ENCODE data around the gene CMTM7. TPM values are rescaled to one million over a fixed set of nuclear protein-coding genes. Genes with fewer than 3 reads are reported as not detected.

The CMTM7 gene
- 10 to 100 TPM; 31.5 to 35.2 TPM for total RNA-seq
- polyA plus RNA-seq (2013, experiment 1 of 2), result 72.6 TPM
- 63.4 TPM for polyA plus RNA-seq (2013, experiment 2 of 2)
- total RNA-seq, result 5.7 to 94.4 (median 35.2) reads per million in 172 experiments

GRCh38 chr3:32391643-32392535 lies at the start of gene CMTM7:
Gene CMTM7 (plus strand): TSS chr3:32391853. CDS start chr3:32391907, 54 bp downstream.
- H3K4me3 ChIP-seq (ENCODE audit: low read length), result peak within 1 kb of the TSS; percentile 92
- ATAC-seq (ENCODE audit: poor library complexity), result peak; percentile 54
- intact Hi-C loops (cut with DNase I, micrococcal nuclease), result loop anchor here in 1 of 2 experiments (2.0 kb wide), 1 partner anchor 65 kb away; no protein-coding TSS in a partner anchor
- Mint-ChIP-seq H3K9me3 (no peaks in the 10 kb centered on the region), H3K27ac (peak within 1 kb of the TSS; percentile 91), H3K27me3 (no peaks in the 10 kb centered on the region), H3K4me1 (ENCODE audit: low read depth) (peaks cover 61% of the 10 kb centered on the region), H3K4me3 (peak within 1 kb of the TSS; percentile 97), H3K36me3 (ENCODE audit: low read depth) (peaks cover 17% of the 10 kb centered on the region)
- ChIA-PET POLR2A (interaction anchor here (0.6 to 3.1 kb wide), 21 partner anchors 9 to 214 kb away, joined by 3 to 26 read pairs (median 6); no protein-coding TSS in a partner anchor), CTCF (interaction anchor here (0.9 to 3.6 kb wide), 3 partner anchors 17 to 76 kb away, joined by 3 to 18 read pairs (median 3); no protein-coding TSS in a partner anchor)
- TF ChIP-seq CTCF (IDR thresholded peaks at IDR 0.05), result no peak
- no peaks in the 10 kb centered on the region for H3K9me3 ChIP-seq (ENCODE audit: control insufficient read depth in 1 of 2, insufficient read depth in 1 of 2, low read length in 2 of 2)
- peaks cover 47% of the 10 kb centered on the region for H3K4me1 ChIP-seq (ENCODE audit: insufficient read depth, low read length)
- DNase-seq, result peak; percentile 32 to 81 (median 52)
- H3K36me3 ChIP-seq (ENCODE audit: insufficient read depth, low read length), result no peaks in the 10 kb centered on the region
- H3K27ac ChIP-seq (ENCODE audit: low read depth in 1 of 2, low read length in 2 of 2), result peak within 1 kb of the TSS; percentile 77 to 79
- H3K27me3 ChIP-seq (ENCODE audit: control insufficient read depth in 1 of 2, insufficient read depth in 2 of 2, low read length in 2 of 2), result no peaks in the 10 kb centered on the region

- intact Hi-C loops (cut with DNase I, micrococcal nuclease), result no loop called here
- H3K4me1 Mint-ChIP-seq (ENCODE audit: low read depth), result peaks cover 29% of the 10 kb centered on the region
- POLR2A ChIA-PET, result interaction anchor here (0.6 kb wide), 1 partner anchor 211 kb away, joined by 3 read pairs; no protein-coding TSS in a partner anchor
- no peak for TF ChIP-seq CTCF (IDR thresholded peaks at IDR 0.05)
- no peak overlapping the region for H3K4me3 Mint-ChIP-seq
- no peak overlapping the region for H3K27ac ChIP-seq (ENCODE audit: low read depth in 1 of 2, low read length in 2 of 2)
- H3K36me3 ChIP-seq (ENCODE audit: insufficient read depth, low read length), result no peaks in the 10 kb centered on the region
- H3K9me3 Mint-ChIP-seq, result no peaks in the 10 kb centered on the region
- H3K27me3 ChIP-seq (ENCODE audit: control insufficient read depth in 1 of 2, insufficient read depth in 2 of 2, low read length in 2 of 2), result no peaks in the 10 kb centered on the region
- no peak for ATAC-seq (ENCODE audit: poor library complexity)
- H3K27ac Mint-ChIP-seq, result no peak overlapping the region
- H3K9me3 ChIP-seq (ENCODE audit: control insufficient read depth in 1 of 2, insufficient read depth in 1 of 2, low read length in 2 of 2), result no peaks in the 10 kb centered on the region
- CTCF ChIA-PET, result interaction anchor here (0.6 to 0.7 kb wide), 3 partner anchors 59 to 815 kb away, joined by 3 read pairs; no protein-coding TSS in a partner anchor
- H3K27me3 Mint-ChIP-seq, result no peaks in the 10 kb centered on the region
- no peaks in the 10 kb centered on the region for H3K36me3 Mint-ChIP-seq (ENCODE audit: low read depth)
- no peak for DNase-seq
- H3K4me1 ChIP-seq (ENCODE audit: insufficient read depth, low read length), result no peaks in the 10 kb centered on the region
- no peak overlapping the region for H3K4me3 ChIP-seq (ENCODE audit: low read length)
Measured at GRCh38 chr3:32347343-32348125, 44.1 kb upstream of the CMTM7 start.

GRCh38 chr3:32349184-32349583 lies 42.5 kb upstream of the CMTM7 start:
- ATAC-seq (ENCODE audit: poor library complexity) (no peak), DNase-seq (no peak)
- H3K27me3 ChIP-seq (ENCODE audit: control insufficient read depth in 1 of 2, insufficient read depth in 2 of 2, low read length in 2 of 2), result no peaks in the 10 kb centered on the region
- H3K36me3 Mint-ChIP-seq (ENCODE audit: low read depth), result no peaks in the 10 kb centered on the region
- POLR2A ChIA-PET, result no interaction called here
- H3K27ac ChIP-seq (ENCODE audit: low read depth in 1 of 2, low read length in 2 of 2), result no peak overlapping the region
- CTCF ChIA-PET, result no interaction called here
- no peaks in the 10 kb centered on the region for H3K36me3 ChIP-seq (ENCODE audit: insufficient read depth, low read length)
- H3K27me3 Mint-ChIP-seq, result no peaks in the 10 kb centered on the region
- no peaks in the 10 kb centered on the region for H3K4me1 ChIP-seq (ENCODE audit: insufficient read depth, low read length)
- no peak for TF ChIP-seq CTCF (IDR thresholded peaks at IDR 0.05)
- intact Hi-C loops (cut with DNase I, micrococcal nuclease), result no loop called here
- H3K9me3 Mint-ChIP-seq, result no peaks in the 10 kb centered on the region
- no peak overlapping the region for H3K4me3 Mint-ChIP-seq
- no peak overlapping the region for H3K4me3 ChIP-seq (ENCODE audit: low read length)
- H3K4me1 Mint-ChIP-seq (ENCODE audit: low read depth), result peaks cover 26% of the 10 kb centered on the region
- no peaks in the 10 kb centered on the region for H3K9me3 ChIP-seq (ENCODE audit: control insufficient read depth in 1 of 2, insufficient read depth in 1 of 2, low read length in 2 of 2)
- no peak overlapping the region for H3K27ac Mint-ChIP-seq

Measured in CD4-positive, alpha-beta T cell (primary cell).